ENCODE data around the gene GUCY2D.

The GUCY2D gene

DNA sequence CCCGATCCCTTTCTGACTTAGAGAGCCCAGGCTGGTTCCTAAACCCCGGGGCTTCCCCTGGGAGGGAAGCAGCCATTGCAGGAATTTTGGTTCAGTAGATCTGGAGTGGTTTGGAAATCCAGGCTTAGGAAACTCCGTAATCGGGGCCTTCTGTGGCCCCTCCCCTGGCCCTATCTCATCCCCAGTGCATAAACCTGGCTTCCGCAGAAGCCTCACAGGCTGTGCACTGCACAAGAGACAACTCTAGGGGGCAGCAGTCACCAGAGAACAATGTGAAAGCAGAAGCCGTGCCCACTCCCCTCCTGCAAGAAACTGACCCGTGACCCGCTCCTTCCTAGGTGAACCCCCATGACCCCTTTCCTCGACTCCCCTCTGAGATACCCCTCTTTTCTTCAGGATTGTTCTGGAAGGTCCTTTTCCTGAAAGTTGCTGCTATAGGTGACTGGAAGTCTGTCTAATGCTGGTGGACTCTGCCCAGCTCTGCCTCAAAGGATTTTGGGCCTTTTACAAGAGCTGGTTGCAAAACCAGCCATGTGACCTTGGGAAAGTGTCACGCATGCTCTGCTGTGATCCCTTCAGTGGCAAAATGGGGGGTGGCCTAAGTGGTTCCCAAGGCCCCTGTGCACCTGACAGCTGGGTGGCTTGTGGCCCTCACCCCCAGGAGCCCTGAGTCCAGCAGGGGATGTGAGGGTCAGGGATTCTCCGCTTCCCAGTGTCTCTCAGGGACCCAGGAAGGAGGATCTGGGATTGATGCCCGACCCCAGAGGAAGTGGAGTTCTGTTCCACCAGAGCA is 14.4 kb downstream of the GUCY2D start:
- no peaks in the 10 kb centered on the region for H3K9me3 ChIP-seq (ENCODE audit: severe bottlenecking)
- H3K27me3 ChIP-seq (ENCODE audit: insufficient read depth, low read depth, severe bottlenecking): no peaks in the 10 kb centered on the region
- no peaks in the 10 kb centered on the region for H3K36me3 ChIP-seq
- peak; percentile 81 for DNase-seq
- TF ChIP-seq CTCF (IDR thresholded peaks at IDR 0.05; ENCODE audit: low read depth, low read length): peak; percentile 87
- H3K27ac ChIP-seq: no peak overlapping the region; the same call in 1 of the 2 replicates
- H3K4me3 ChIP-seq (ENCODE audit: low read depth, low read length): peak overlapping the region; percentile 45

DNA sequence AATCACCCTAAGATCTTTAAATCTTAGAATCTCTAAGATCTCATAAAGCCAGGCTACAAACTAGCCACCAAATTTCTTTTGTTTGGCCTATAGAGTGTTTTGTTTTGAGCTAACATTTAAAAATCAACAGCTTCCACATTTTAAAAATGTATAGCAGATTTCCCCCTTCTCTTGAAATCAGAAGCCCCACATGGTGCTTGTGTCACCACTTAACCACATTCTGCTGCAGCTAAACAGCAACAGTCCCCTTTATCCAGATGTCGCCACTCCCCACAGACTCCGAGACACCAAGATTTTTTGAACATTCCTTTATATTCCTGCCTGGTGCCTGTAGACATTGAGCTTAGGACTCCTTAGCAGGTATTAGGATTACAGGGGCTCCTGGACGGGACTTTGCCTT is 16.0 kb downstream of the GUCY2D start:
- TF ChIP-seq CTCF (IDR thresholded peaks at IDR 0.05; ENCODE audit: low read depth, low read length): no peak
- Histone ChIP-seq H3K36me3 (no peaks in the 10 kb centered on the region), H3K27me3 (ENCODE audit: insufficient read depth, low read depth, severe bottlenecking) (no peaks in the 10 kb centered on the region), H3K27ac (no peak overlapping the region), H3K9me3 (ENCODE audit: severe bottlenecking) (no peaks in the 10 kb centered on the region), H3K4me3 (ENCODE audit: low read depth, low read length) (no peak overlapping the region)
- DNase-seq: no peak

DNA sequence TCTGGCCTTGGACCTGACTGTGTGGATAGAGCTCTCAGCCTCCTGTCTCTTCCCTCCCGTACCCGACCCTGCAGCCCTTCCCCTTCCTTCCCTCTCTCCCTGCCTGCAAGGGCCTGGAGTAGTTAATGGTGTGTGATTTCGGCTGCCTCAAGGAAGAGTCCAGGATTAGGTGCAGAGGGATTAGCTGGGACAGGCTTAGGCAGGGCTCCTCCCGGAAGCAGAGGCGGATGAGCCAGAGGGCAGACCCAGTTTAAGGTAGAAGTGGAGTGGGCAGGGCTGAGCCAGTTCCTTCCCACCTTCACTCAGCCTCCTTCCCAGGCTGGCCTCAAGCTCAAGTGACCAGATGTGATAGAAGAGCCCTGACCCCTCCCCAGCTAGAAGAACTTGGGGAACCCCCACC is 16.8 kb downstream of the GUCY2D start:
- DNase-seq: peak; percentile 94
- Histone ChIP-seq H3K9me3 (ENCODE audit: severe bottlenecking) (no peaks in the 10 kb centered on the region), H3K27me3 (ENCODE audit: insufficient read depth, low read depth, severe bottlenecking) (no peaks in the 10 kb centered on the region), H3K36me3 (no peaks in the 10 kb centered on the region), H3K27ac (peak overlapping the region; percentile 48; the same call in 1 of the 2 replicates), H3K4me3 (ENCODE audit: low read depth, low read length) (no peak overlapping the region)
- no peak for TF ChIP-seq CTCF (IDR thresholded peaks at IDR 0.05; ENCODE audit: low read depth, low read length)

GRCh38 chr17:8019665-8020650 is 17.5 kb downstream of the GUCY2D start:
- H3K4me3 ChIP-seq (ENCODE audit: low read depth, low read length): no peak overlapping the region
- H3K27ac ChIP-seq: peak overlapping the region; percentile 48; the same call in 1 of the 2 replicates
- no peak for DNase-seq
- H3K9me3 ChIP-seq (ENCODE audit: severe bottlenecking): no peaks in the 10 kb centered on the region
- H3K27me3 ChIP-seq (ENCODE audit: insufficient read depth, low read depth, severe bottlenecking): no peaks in the 10 kb centered on the region
- no peaks in the 10 kb centered on the region for H3K36me3 ChIP-seq
- TF ChIP-seq CTCF (IDR thresholded peaks at IDR 0.05; ENCODE audit: low read depth, low read length): no peak

DNA sequence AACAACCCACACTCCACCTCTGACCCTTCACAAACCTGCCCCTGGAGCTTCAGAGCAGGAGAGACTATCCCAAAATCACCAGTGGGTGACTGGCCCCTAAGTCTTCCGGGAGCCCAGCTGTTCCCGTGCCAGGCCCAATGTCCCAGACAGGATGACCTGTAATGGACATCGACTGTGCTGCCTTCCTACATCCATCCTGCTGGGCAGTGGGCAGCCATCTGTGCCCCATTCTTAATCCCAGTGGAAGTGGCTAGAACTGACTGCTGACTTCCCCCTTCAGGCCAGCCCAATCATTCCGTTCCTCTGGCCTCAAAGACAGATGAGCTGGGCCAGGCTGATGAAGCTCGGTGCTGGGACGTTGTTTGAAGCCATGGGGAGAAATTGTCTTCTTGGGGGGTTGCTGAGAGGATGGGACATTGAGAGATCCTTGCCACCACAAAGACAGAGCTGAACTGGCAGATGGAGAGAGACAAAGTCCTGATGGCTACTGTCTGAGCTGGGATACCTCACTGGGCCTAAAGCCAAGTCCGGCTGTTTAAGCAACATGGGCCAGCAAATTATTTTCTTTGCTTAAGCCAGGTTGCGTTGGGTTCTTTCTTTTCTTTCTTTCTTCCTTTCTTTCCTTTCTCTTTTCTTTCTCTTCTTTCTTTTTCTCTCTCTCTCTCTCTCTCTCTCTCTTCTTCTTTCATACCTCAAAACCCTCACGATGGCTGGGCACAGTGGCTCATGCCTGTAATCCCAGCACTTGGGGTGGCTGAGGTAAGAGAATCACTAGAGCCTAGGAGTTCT is 18.6 kb downstream of the GUCY2D start:
- H3K4me3 ChIP-seq (ENCODE audit: low read depth, low read length): no peak overlapping the region
- H3K27ac ChIP-seq: no peak overlapping the region
- TF ChIP-seq CTCF (IDR thresholded peaks at IDR 0.05; ENCODE audit: low read depth, low read length): no peak
- H3K9me3 ChIP-seq (ENCODE audit: severe bottlenecking): no peaks in the 10 kb centered on the region
- no peaks in the 10 kb centered on the region for H3K36me3 ChIP-seq
- DNase-seq: no peak
- no peaks in the 10 kb centered on the region for H3K27me3 ChIP-seq (ENCODE audit: insufficient read depth, low read depth, severe bottlenecking)
